Sigmoid colon (tissue), 7 donors: Measurements from ENCODE around the gene ANKRD33B. TPM values are rescaled to one million over a fixed set of nuclear protein-coding genes. Genes with fewer than 3 reads are reported as not detected.
A peak's percentile ranks its signal among the peaks of the same experiment; 100 is the strongest.

Experiments used
- DNase-seq: peaks from one replicate; pipeline ENCODE4 v3.0.0-alpha.2; 2019
- H3K27ac ChIP-seq, 4 donors: fragments of 200-600 bp; sonication (generic); one replicate each; pipeline ENCODE4 v1.5.1; 2016 to 2019; ENCODE audit warnings: mild to moderate bottlenecking in 1 of 4
- H3K27me3 ChIP-seq, 3 donors: fragments of 200-600 bp; sonication (generic); one replicate each; pipeline ENCODE4 v1.5.1; 2019; ENCODE audit warnings: mild to moderate bottlenecking in 1 of 3
- H3K36me3 ChIP-seq, 4 donors: fragments of 200-600 bp; sonication (generic); one replicate each; pipeline ENCODE4 v1.5.1; 2016 to 2019
- H3K4me1 ChIP-seq, 4 donors: fragments of 200-600 bp; sonication (generic); one replicate each; pipeline ENCODE4 v1.5.1; 2017 to 2019
- H3K4me3 ChIP-seq, 4 donors: fragments of 200-600 bp; sonication (generic); one replicate each; pipeline ENCODE4 v1.5.1; 2017 to 2019; ENCODE audit warnings: mild to moderate bottlenecking in 2 of 4, moderate library complexity in 1 of 4
- H3K9me3 ChIP-seq, 4 donors: fragments of 200-600 bp in 3 of 4; sonication (generic) in 3 of 4; one replicate each; pipeline versions ENCODE4 v1.5.1 to v1.6.1; 2013 to 2019
- CTCF ChIP-seq, 4 experiments: fragments of 450-650 bp in 3 of 4; fragments of 200-600 bp in 1 of 4; IDR thresholded peaks; one replicate each; pipeline ENCODE4 v1.5.1; 2016 to 2019; ENCODE audit warnings: antibody characterized with exemption in 4 of 4, mild to moderate bottlenecking in 3 of 4, moderate library complexity in 2 of 4
- EP300 ChIP-seq, 4 donors: sonication (generic); formaldehyde crosslinking; IDR thresholded peaks; one replicate each; pipeline ENCODE4 v1.6.1; 2017; ENCODE audit warnings: antibody characterized with exemption in 4 of 4
- POLR2A ChIP-seq, 2 donors: fragments of 450-650 bp; IDR thresholded peaks; one replicate each; pipeline ENCODE4 v1.6.1; 2016; ENCODE audit warnings: antibody characterized with exemption in 2 of 2, mild to moderate bottlenecking in 2 of 2, moderate library complexity in 2 of 2
- POLR2AphosphoS5 ChIP-seq, 4 donors: sonication (generic); formaldehyde crosslinking; IDR thresholded peaks; one replicate each; pipeline ENCODE4 v1.6.1; 2017; ENCODE audit warnings: antibody characterized with exemption in 4 of 4
- WGBS, 2 donors: extraction: QIAGEN DNeasy Blood & Tissue Kit; methylation state at CpG; one replicate each; pipeline ENCODE4 v1.1.7; 2013; 5-methylcytosine and 5-hydroxymethylcytosine counted together
- intact Hi-C: fragments of 100-400 bp; cut with DNase I; formaldehyde crosslinking; loops from one replicate; pipeline ENCODE4 v1.15.1; 2023
- polyA plus RNA-seq, 3 donors: library from polyadenylated mRNA; stranded (reverse); fragments of 200-250 nt; gene quantifications; one replicate each; pipeline ENCODE4 v1.2.3, GENCODE V29; 2013
- total RNA-seq, 4 donors: library from RNA; depleted of rRNA; stranded (reverse); fragments of >200 nt; gene quantifications; one replicate each; pipeline ENCODE4 v1.1.0, GENCODE V29; 2016
- donor health status: healthy with polysubstance abuse.
- donor health status: Bipolar disorder and iron deficiency.
- donor health status: healthy.

ANKRD33B gene
- total and polyA plus RNA-seq, 7 donors: 0.23 to 4.6 (median 2.7) TPM

GRCh38 chr5:10620346-10620745 lies 56.5 kb downstream of the ANKRD33B start:
- H3K27me3 ChIP-seq: no peaks in the 10 kb centered on the region
- 56 to 57% methylated on average over 3 of the region's 3 CpGs for WGBS, 2 donors
- no peak for DNase-seq
- no peaks in the 10 kb centered on the region for H3K4me1 ChIP-seq
- H3K36me3 ChIP-seq: no peaks in the 10 kb centered on the region
- H3K27ac ChIP-seq: no peak overlapping the region
- TF ChIP-seq POLR2AphosphoS5 (IDR thresholded peaks at IDR 0.05) (no peak), EP300 (IDR thresholded peaks at IDR 0.05) (no peak), CTCF (IDR thresholded peaks at IDR 0.05) (no peak), POLR2A (IDR thresholded peaks at IDR 0.05) (no peak)
- no peaks in the 10 kb centered on the region for H3K9me3 ChIP-seq
- no peak overlapping the region for H3K4me3 ChIP-seq
- intact Hi-C loops: no loop called here

- TF ChIP-seq POLR2AphosphoS5 (IDR thresholded peaks at IDR 0.05) (no peak), EP300 (IDR thresholded peaks at IDR 0.05) (no peak), CTCF (IDR thresholded peaks at IDR 0.05) (no peak), POLR2A (IDR thresholded peaks at IDR 0.05) (no peak)
- H3K4me1 ChIP-seq: peaks cover 0 to 5% (median 4%) of the 10 kb centered on the region in 4 donors
- no peaks in the 10 kb centered on the region for H3K9me3 ChIP-seq
- DNase-seq: no peak
- no peaks in the 10 kb centered on the region for H3K27me3 ChIP-seq
- H3K27ac ChIP-seq: no peak overlapping the region
- H3K4me3 ChIP-seq: no peak overlapping the region
- intact Hi-C loops: no loop called here
- 23 to 46% methylated on average over 1 of the region's 1 CpG for WGBS, 2 donors
- H3K36me3 ChIP-seq: no peaks in the 10 kb centered on the region
Measured at GRCh38 chr5:10621832-10622231, 58.0 kb downstream of the ANKRD33B start.

GRCh38 chr5:10622810-10623209 lies 58.9 kb downstream of the ANKRD33B start:
- no peaks in the 10 kb centered on the region for H3K27me3 ChIP-seq
- intact Hi-C loops: no loop called here
- no peak overlapping the region for H3K27ac ChIP-seq
- no peak overlapping the region for H3K4me3 ChIP-seq
- no peaks in the 10 kb centered on the region for H3K9me3 ChIP-seq
- peaks cover 0 to 15% (median 12%) of the 10 kb centered on the region in 4 donors for H3K4me1 ChIP-seq
- WGBS, 2 donors: 18 to 69% methylated on average over 4 of the region's 4 CpGs
- peak; percentile 48 for DNase-seq
- TF ChIP-seq POLR2AphosphoS5 (IDR thresholded peaks at IDR 0.05): no peak
- TF ChIP-seq POLR2A (IDR thresholded peaks at IDR 0.05): no peak
- no peak for TF ChIP-seq EP300 (IDR thresholded peaks at IDR 0.05)
- TF ChIP-seq CTCF (IDR thresholded peaks at IDR 0.05): no peak
- no peaks in the 10 kb centered on the region for H3K36me3 ChIP-seq

- H3K9me3 ChIP-seq: no peaks in the 10 kb centered on the region
- no peak overlapping the region for H3K4me3 ChIP-seq
- no peak for DNase-seq
- WGBS, 2 donors: 78 to 88% methylated on average over 10 of the region's 10 CpGs
- H3K4me1 ChIP-seq: peaks cover 0 to 15% (median 12%) of the 10 kb centered on the region in 4 donors
- H3K36me3 ChIP-seq: no peaks in the 10 kb centered on the region
- TF ChIP-seq EP300 (IDR thresholded peaks at IDR 0.05) (no peak), POLR2A (IDR thresholded peaks at IDR 0.05) (no peak), POLR2AphosphoS5 (IDR thresholded peaks at IDR 0.05) (no peak), CTCF (IDR thresholded peaks at IDR 0.05) (no peak)
- H3K27ac ChIP-seq: no peak overlapping the region
- intact Hi-C loops: no loop called here
- no peaks in the 10 kb centered on the region for H3K27me3 ChIP-seq
Measured at GRCh38 chr5:10623305-10623910, 59.5 kb downstream of the ANKRD33B start.

GRCh38 chr5:10624206-10624605 lies 60.3 kb downstream of the ANKRD33B start:
- DNase-seq: no peak
- Histone ChIP-seq H3K4me3 (no peak overlapping the region), H3K27ac (no peak overlapping the region), H3K36me3 (no peaks in the 10 kb centered on the region), H3K27me3 (no peaks in the 10 kb centered on the region), H3K4me1 (peaks cover 0 to 15% (median 12%) of the 10 kb centered on the region in 4 donors), H3K9me3 (no peaks in the 10 kb centered on the region)
- intact Hi-C loops: no loop called here
- TF ChIP-seq EP300 (IDR thresholded peaks at IDR 0.05): no peak
- no peak for TF ChIP-seq CTCF (IDR thresholded peaks at IDR 0.05)
- no peak for TF ChIP-seq POLR2AphosphoS5 (IDR thresholded peaks at IDR 0.05)
- no peak for TF ChIP-seq POLR2A (IDR thresholded peaks at IDR 0.05)
- 27 to 72% methylated on average over 11 of the region's 11 CpGs for WGBS, 2 donors
